HG02885 (cell line): ENCODE results near the gene INTS4.
"Not testable (repeated sequence)": the region's sequence is repeated elsewhere in the genome, so short reads cannot be mapped to it uniquely, and the experiment has no call there.

Experiments used
- ATAC-seq: cut with Tn5 transposase; IDR thresholded peaks from one replicate; pipeline ENCODE4 v1.9.1; 2021; ENCODE audit warnings: mild to moderate bottlenecking; ENCODE audit not compliant: unreplicated experiment, poor library complexity

Gene INTS4

GRCh38 chr11:77884186-77884828 is 110.2 kb downstream of the INTS4 start:
- no peak for ATAC-seq

- no peak for ATAC-seq
Observed at GRCh38 chr11:77883775-77884174, 110.7 kb downstream of the INTS4 start.

DNA sequence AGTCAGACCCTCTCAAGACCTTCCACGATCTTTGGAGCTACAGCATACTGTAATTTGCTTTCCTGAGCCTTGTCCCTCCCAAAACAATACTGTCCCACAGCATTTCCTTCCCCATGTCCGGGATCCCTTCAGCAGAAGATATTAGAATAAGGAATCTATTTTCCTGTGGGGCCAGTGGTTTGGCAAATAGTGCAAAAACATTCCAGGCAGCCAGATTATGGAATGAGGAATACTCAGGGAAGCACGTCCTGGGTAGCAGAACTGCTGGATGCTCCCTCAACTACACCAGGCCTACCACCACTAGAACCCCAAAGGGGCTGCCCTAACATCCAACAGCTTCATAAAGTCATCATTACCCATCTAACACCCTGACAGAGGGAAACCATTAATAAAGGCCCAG is 112.1 kb downstream of the INTS4 start:
- ATAC-seq = no peak

DNA sequence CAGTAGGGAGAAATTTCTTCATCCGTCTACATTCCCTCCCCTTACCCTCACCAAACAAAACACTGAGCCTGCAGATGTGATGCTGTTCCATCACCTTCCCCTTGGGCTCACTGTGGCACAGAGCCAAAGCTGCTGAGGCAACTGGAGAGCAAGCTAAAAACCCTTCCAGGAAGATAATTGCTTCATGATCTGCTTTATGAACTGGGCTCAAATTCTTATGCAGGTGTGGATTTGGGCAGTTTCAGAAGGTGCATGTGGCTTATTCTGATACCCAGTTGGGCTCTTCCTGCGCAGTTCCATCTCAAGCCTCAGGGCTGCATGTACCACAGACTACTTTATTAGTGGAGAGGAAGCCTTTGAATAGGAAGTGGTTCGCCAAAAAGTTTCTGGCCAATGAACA is 115.2 kb downstream of the INTS4 start:
- peak; percentile 60 for ATAC-seq

GRCh38 chr11:77878247-77878646 is 116.2 kb downstream of the INTS4 start:
- not testable (repeated sequence) for ATAC-seq

GRCh38 chr11:77876045-77876444 is 118.4 kb downstream of the INTS4 start:
- ATAC-seq = no peak

GRCh38 chr11:77874206-77874605 is 120.3 kb downstream of the INTS4 start:
- no peak for ATAC-seq

DNA sequence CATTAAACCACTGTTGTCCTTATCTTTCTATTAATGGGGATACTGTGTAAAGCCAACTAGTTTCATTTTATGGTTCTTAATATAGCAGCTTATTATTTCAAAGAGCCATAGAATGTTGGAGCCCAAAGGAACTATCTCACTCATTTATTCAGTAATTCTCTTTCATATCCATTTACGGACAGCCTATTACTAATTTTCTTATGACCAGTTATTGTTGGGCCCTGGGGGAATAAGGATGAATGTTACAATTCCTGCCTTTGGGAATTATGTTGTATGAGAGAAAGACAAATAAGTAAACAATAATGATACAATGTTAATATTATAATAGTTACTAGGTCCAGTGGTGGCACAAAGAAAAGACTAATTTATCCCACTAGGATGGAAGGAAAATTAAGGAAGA is 121.1 kb downstream of the INTS4 start:
- ATAC-seq = no peak

GRCh38 chr11:77871855-77872254 is 122.6 kb downstream of the INTS4 start:
- no peak for ATAC-seq

DNA sequence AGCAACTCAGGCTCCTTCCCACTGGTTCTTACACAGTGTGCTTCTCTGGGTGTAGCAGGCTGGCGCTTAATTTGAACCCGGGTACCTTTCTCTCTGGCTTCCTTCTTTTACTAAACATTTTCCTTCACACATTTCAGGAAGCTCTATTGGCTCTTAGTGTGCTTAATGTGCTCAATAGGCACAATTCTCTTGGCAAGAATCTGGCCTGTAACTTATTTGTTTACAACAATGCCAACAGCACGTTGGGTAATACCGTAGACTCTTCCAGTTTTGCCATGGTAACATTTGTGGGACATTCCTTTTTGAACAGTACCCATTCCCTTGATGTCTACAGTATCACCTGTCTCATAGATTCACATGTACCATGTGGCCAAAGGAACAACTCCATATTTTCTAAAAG is 125.7 kb downstream of the INTS4 start:
- ATAC-seq = no peak

GRCh38 chr11:77866336-77866735 is 128.1 kb downstream of the INTS4 start:
- no peak for ATAC-seq

- no peak for ATAC-seq
Observed at GRCh38 chr11:77865805-77866204, 128.7 kb downstream of the INTS4 start.

DNA sequence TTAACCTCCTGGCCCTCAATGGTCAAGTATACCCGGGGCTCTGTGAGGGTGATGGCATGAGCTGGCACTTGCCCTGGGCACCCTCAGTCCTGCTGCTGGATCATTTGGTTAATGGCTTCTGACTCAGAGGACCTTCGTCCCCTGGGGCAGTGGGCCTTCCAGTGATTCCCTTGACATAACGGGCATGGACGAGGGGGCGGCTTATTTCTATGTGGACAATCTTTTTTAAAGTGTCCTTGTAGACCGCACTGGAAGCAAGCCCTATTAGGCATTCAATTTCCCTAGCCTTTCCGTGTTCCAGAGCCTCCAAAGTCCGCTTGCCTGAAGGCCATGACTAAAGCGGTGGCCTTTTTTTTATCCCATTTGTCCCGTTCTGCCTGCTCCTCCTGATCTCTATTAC is 133.0 kb downstream of the INTS4 start:
- not testable (repeated sequence) for ATAC-seq

DNA sequence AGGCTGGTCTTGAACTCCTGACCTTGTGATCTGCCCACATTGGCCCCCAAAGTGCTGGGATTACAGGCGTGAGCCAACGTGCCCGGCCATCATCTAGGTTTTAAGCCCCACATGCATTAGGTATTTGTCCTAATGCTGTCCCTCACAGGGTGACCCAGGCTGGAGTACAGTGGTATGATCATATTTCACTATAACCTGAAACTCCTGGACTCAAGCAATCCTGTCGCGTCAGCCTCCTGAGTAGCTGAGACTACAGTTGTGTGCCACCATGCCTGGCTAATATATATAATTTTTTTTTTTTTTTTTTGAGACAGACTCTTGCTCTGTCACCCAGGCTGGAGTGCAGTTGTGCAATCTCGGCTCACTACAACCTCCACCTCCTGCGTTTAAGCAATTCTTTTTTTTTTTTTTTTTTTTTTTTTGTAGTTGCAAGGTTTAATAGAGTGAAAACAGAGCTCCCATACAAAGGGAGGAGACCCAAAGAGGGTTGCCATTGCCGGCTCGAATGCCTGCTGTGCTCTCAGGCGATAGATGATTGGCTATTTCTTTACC is 136.5 kb downstream of the INTS4 start:
- not testable (repeated sequence) for ATAC-seq

DNA sequence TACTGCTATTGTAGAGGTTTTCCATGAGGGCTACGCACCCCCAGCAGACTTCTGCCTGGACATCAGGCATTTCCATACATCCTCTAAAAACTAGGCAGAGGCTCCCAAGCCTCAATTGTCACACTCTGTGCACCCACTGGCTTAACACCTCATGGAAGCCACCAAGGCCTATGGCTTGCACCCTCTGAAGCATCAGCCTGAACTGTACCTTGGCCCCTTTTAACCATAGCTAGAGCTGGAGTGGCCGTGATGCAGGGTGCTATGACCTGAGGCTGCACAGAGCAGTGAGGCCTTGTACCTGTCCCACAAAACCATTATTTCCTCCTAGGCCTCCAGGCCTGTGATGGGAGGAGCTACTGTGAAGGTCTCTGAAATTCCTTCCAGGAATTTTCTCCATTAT is 139.6 kb downstream of the INTS4 start:
- ATAC-seq = no peak

- no peak for ATAC-seq
Observed at GRCh38 chr11:77851503-77851902, 143.0 kb downstream of the INTS4 start.

DNA sequence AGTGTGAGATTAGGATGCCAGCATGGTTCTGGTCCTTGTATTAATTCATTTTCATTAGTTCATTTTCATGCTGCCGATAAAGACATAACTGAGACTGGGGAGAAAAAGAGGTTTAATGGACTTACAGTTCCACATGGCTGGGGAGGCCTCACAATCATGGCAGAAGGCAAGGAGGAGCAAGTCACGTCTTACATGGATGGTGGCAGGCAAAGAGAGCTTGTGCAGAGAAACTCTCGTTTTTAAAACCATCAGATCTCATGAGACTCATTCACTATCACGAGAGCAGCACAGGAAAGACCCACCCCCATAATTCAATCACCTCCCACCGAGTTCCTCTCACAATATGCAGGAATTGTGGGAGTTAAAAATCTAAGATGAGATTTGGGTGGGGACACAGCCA is 150.8 kb downstream of the INTS4 start:
- ATAC-seq = not testable (repeated sequence)

DNA sequence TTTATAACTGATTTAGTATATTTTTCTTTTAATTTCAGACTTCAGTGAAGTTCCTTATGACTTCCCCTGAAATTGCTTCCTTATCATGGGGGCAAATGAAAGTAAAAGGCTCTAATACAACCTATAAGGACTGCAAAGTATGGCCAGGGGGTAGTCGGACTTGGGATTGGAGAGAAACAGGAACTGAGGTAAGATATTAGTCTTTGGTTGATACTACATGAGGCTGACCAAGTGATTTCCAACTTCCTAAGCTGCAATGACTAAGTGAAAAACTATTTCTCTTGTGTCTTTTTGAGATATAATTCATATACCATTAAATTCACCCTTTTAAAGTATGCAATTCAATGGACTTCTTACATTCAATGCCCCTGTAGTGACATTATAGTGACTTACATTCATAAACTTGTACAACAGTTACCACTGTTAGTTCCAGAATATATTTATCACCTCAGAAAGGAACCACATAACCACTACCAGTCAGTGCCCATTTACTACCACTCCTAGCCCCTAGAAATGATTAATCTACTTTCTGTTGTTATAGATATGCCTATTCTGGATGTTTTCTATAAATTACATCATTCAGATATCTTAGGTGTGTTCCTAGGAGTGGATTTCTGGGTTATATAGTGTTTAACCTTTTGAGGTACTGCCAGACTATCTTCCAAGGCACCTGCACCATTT is 151.9 kb downstream of the INTS4 start:
- ATAC-seq = no peak

- no peak for ATAC-seq
Observed at GRCh38 chr11:77833302-77833701, 161.2 kb downstream of the INTS4 start.

- ATAC-seq = no peak
Observed at GRCh38 chr11:77828926-77829325, 165.5 kb downstream of the INTS4 start.
